ENCODE measurements around the gene FAF1. TPM values are rescaled to one million over a fixed set of nuclear protein-coding genes. Genes with fewer than 3 reads are reported as not detected.

The FAF1 gene
- total RNA-seq, 1 experiment from 2014 or later, result 109 TPM

GRCh38 chr1:50637460-50637859 is 322.6 kb downstream of the FAF1 start:
- ChIA-PET CTCF (no interaction called here), POLR2A (ENCODE audit: low non-redundant PET) (interaction anchor here (0.6 kb wide), 1 partner anchor 950 kb away, joined by 3 read pairs; no protein-coding TSS in a partner anchor)
- no peaks in the 10 kb centered on the region for H3K27me3 ChIP-seq (replicated peaks; ENCODE audit: insufficient read depth, low read depth, low read length, poor library complexity)
- no peaks in the 10 kb centered on the region for H3K36me3 ChIP-seq (ENCODE audit: insufficient read depth, low read length, poor library complexity, severe bottlenecking)
- H3K4me3 ChIP-seq (ENCODE audit: low read depth, low read length, poor library complexity, severe bottlenecking), result no peak overlapping the region
- no peak overlapping the region for H3K27ac ChIP-seq (ENCODE audit: low read depth, low read length, poor library complexity, severe bottlenecking)
- intact Hi-C loops (cut with micrococcal nuclease; ENCODE audit: unreplicated experiment), result no loop called here
- no peaks in the 10 kb centered on the region for H3K4me1 ChIP-seq (ENCODE audit: insufficient read depth, low read length, poor library complexity, severe bottlenecking)
- no peak for TF ChIP-seq CTCF (conservative IDR thresholded peaks at IDR 0.05; ENCODE audit: low read depth, low read length)
- no peaks in the 10 kb centered on the region for H3K9me3 ChIP-seq (ENCODE audit: low read depth, low read length, poor library complexity, severe bottlenecking)
- no peak for DNase-seq (ENCODE audit: low spot score)
- no TSS peak for BruUV-seq (replicated peaks)

- no peak for DNase-seq (ENCODE audit: low spot score)
- H3K27me3 ChIP-seq (replicated peaks; ENCODE audit: insufficient read depth, low read depth, low read length, poor library complexity), result no peaks in the 10 kb centered on the region
- no peaks in the 10 kb centered on the region for H3K9me3 ChIP-seq (ENCODE audit: low read depth, low read length, poor library complexity, severe bottlenecking)
- CTCF ChIA-PET, result no interaction called here
- intact Hi-C loops (cut with micrococcal nuclease; ENCODE audit: unreplicated experiment), result no loop called here
- H3K27ac ChIP-seq (ENCODE audit: low read depth, low read length, poor library complexity, severe bottlenecking), result no peak overlapping the region
- no peaks in the 10 kb centered on the region for H3K4me1 ChIP-seq (ENCODE audit: insufficient read depth, low read length, poor library complexity, severe bottlenecking)
- BruUV-seq (replicated peaks), result no TSS peak
- POLR2A ChIA-PET (ENCODE audit: low non-redundant PET), result no interaction called here
- no peak overlapping the region for H3K4me3 ChIP-seq (ENCODE audit: low read depth, low read length, poor library complexity, severe bottlenecking)
- no peaks in the 10 kb centered on the region for H3K36me3 ChIP-seq (ENCODE audit: insufficient read depth, low read length, poor library complexity, severe bottlenecking)
- no peak for TF ChIP-seq CTCF (conservative IDR thresholded peaks at IDR 0.05; ENCODE audit: low read depth, low read length)
Observed at GRCh38 chr1:50634251-50634650, 325.8 kb downstream of the FAF1 start.

- H3K36me3 ChIP-seq (ENCODE audit: insufficient read depth, low read length, poor library complexity, severe bottlenecking), result no peaks in the 10 kb centered on the region
- no peak overlapping the region for H3K4me3 ChIP-seq (ENCODE audit: low read depth, low read length, poor library complexity, severe bottlenecking)
- ChIA-PET POLR2A (ENCODE audit: low non-redundant PET) (no interaction called here), CTCF (no interaction called here)
- TF ChIP-seq EZH2 (IDR thresholded peaks at IDR 0.05; ENCODE audit: borderline replicate concordance, low read depth, low read length, poor library complexity, severe bottlenecking) (no peak), CTCF (conservative IDR thresholded peaks at IDR 0.05; ENCODE audit: low read depth, low read length) (no peak)
- intact Hi-C loops (cut with micrococcal nuclease; ENCODE audit: unreplicated experiment), result no loop called here
- no peak for DNase-seq (ENCODE audit: low spot score)
- no peaks in the 10 kb centered on the region for H3K27me3 ChIP-seq (replicated peaks; ENCODE audit: insufficient read depth, low read depth, low read length, poor library complexity)
- H3K27ac ChIP-seq (ENCODE audit: low read depth, low read length, poor library complexity, severe bottlenecking), result no peak overlapping the region
- no peaks in the 10 kb centered on the region for H3K4me1 ChIP-seq (ENCODE audit: insufficient read depth, low read length, poor library complexity, severe bottlenecking)
- no TSS peak for BruUV-seq (replicated peaks)
- H3K9me3 ChIP-seq (ENCODE audit: low read depth, low read length, poor library complexity, severe bottlenecking), result no peaks in the 10 kb centered on the region
Observed at GRCh38 chr1:50633465-50633864, 326.6 kb downstream of the FAF1 start.
